Lower lobe of right lung (tissue), 2 donors: ENCODE data around the gene AP2A2. TPM values are rescaled to one million over a fixed set of nuclear protein-coding genes. Genes with fewer than 3 reads are reported as not detected.

Experiments used
- ATAC-seq, 2 donors: fragments of 200-7000 bp; cut with Tn5 transposase; one replicate each; pipeline ENCODE4 v1.9.1; 2020 to 2022; ENCODE audit warnings: mild to moderate bottlenecking in 2 of 2, moderate library complexity in 2 of 2
- DNase-seq: peaks from one replicate; pipeline ENCODE4 v3.0.0-alpha.2; 2020
- H3K27ac ChIP-seq: fragments of 200-600 bp; one replicate; pipeline ENCODE4 v1.8.0; 2022
- H3K27me3 ChIP-seq: fragments of 200-600 bp; one replicate; pipeline ENCODE4 v1.8.0; 2022; ENCODE audit warnings: low read depth
- H3K36me3 ChIP-seq: fragments of 200-600 bp; one replicate; pipeline ENCODE4 v1.8.0; 2022; ENCODE audit warnings: mild to moderate bottlenecking
- H3K4me1 ChIP-seq: fragments of 200-600 bp; one replicate; pipeline ENCODE4 v1.8.0; 2022
- H3K4me3 ChIP-seq: fragments of 200-600 bp; one replicate; pipeline ENCODE4 v1.8.0; 2022; ENCODE audit warnings: mild to moderate bottlenecking
- H3K9me3 ChIP-seq: fragments of 200-600 bp; one replicate; pipeline ENCODE4 v1.8.0; 2022
- CTCF ChIP-seq: fragments of 200-600 bp; IDR thresholded peaks from one replicate; pipeline ENCODE4 v1.8.0; 2022; ENCODE audit warnings: antibody characterized with exemption, mild to moderate bottlenecking
- intact Hi-C: fragments of 100-400 bp; cut with DNase I; formaldehyde crosslinking; loops from one replicate; pipeline ENCODE4 v1.11.0; 2022
- total RNA-seq: library from RNA; stranded (reverse); fragmentation: NEBNext Ultra II Directional; extraction: Animal tissue kit (Norgen Biotek cat#: 25700); gene quantifications from one replicate; pipeline ENCODE4 v1.2.1, GENCODE V29; 2021
- donor health status: DM: no; HTN: yes; CAD: no; lungs with severe emphysema.

The AP2A2 gene
- total RNA-seq, 1 donor from 2014 or later = 130 TPM

- Histone ChIP-seq H3K27ac (no peak overlapping the region), H3K4me3 (no peak overlapping the region), H3K36me3 (peaks cover 26% of the 10 kb centered on the region), H3K9me3 (no peaks in the 10 kb centered on the region), H3K4me1 (no peaks in the 10 kb centered on the region), H3K27me3 (no peaks in the 10 kb centered on the region)
- no peak for TF ChIP-seq CTCF
- ATAC-seq (no peak), DNase-seq (no peak)
- intact Hi-C loops = no loop called here
These were observed 36.4 kb upstream of the AP2A2 start for GRCh38 chr11:889257-889656.

DNA sequence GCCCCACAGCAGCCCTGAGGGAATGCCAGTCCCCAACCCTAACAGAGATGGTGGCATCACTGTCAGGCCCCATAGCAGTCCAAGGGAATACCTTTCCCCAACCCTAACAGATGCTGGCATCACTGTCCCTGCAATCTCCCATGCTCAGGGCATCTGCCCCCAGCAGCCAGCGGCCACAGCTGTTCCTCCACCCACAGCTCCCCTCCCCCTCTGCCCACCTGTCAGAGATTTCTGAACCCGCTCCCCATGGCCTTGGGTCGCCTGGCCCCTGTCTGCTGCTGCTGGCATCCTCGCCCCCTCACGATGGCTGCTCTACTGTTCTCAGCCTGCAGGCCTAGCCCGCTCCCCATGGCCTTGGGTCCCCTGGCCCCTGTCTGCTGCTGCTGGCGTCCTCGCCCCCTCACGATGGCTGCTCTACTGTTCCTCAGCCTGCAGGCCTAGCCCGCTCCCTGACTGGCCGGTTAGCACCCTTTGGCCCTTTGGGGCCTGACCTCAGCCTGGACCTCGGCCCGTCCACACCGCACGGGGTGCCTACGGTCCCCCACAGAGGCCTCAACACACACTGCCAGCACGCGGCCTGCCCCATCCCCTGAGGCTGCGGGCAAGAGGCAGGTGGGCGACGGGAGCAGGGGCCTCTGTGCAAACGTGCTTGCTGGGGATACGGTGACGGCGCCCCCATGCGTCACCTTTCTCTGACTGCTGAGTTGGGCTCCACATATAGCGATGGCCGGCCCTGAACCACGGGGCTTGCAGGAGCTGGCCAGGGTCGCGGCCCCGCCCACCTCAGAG, 35.8 kb upstream of the AP2A2 start:
- Histone ChIP-seq H3K27me3 (no peaks in the 10 kb centered on the region), H3K4me1 (no peaks in the 10 kb centered on the region), H3K9me3 (no peaks in the 10 kb centered on the region), H3K27ac (no peak overlapping the region), H3K36me3 (peaks cover 26% of the 10 kb centered on the region), H3K4me3 (no peak overlapping the region)
- intact Hi-C loops = no loop called here
- DNase-seq = no peak
- TF ChIP-seq CTCF = no peak
- ATAC-seq = no peak

GRCh38 chr11:890794-891540, 34.7 kb upstream of the AP2A2 start:
- Histone ChIP-seq H3K27ac (no peak overlapping the region), H3K36me3 (peaks cover 26% of the 10 kb centered on the region), H3K9me3 (no peaks in the 10 kb centered on the region), H3K4me3 (no peak overlapping the region), H3K27me3 (no peaks in the 10 kb centered on the region), H3K4me1 (no peaks in the 10 kb centered on the region)
- no peak for ATAC-seq
- intact Hi-C loops = no loop called here
- DNase-seq = no peak
- no peak for TF ChIP-seq CTCF

- H3K4me1 ChIP-seq = no peaks in the 10 kb centered on the region
- no peak overlapping the region for H3K4me3 ChIP-seq
- H3K27me3 ChIP-seq = no peaks in the 10 kb centered on the region
- no peak for ATAC-seq
- DNase-seq = no peak
- intact Hi-C loops = no loop called here
- no peak for TF ChIP-seq CTCF
- H3K36me3 ChIP-seq = peaks cover 14% of the 10 kb centered on the region
- no peaks in the 10 kb centered on the region for H3K9me3 ChIP-seq
- H3K27ac ChIP-seq = no peak overlapping the region
These were observed 32.5 kb upstream of the AP2A2 start for GRCh38 chr11:893008-893654.

- Histone ChIP-seq H3K27me3 (no peaks in the 10 kb centered on the region), H3K36me3 (peaks cover 29% of the 10 kb centered on the region), H3K4me3 (no peak overlapping the region), H3K9me3 (no peaks in the 10 kb centered on the region), H3K4me1 (no peaks in the 10 kb centered on the region), H3K27ac (no peak overlapping the region)
- intact Hi-C loops = no loop called here
- TF ChIP-seq CTCF = no peak
- no peak for DNase-seq
- ATAC-seq = no peak
These were observed 31.0 kb upstream of the AP2A2 start for GRCh38 chr11:894575-895201.
